HG03039 (cell line): ENCODE data around the gene ITPR1.

Source experiments
- ATAC-seq: cut with Tn5 transposase; IDR thresholded peaks from one replicate; pipeline ENCODE4 v1.9.1; 2021; ENCODE audit warnings: mild to moderate bottlenecking, moderate library complexity; ENCODE audit not compliant: unreplicated experiment

Gene ITPR1

DNA sequence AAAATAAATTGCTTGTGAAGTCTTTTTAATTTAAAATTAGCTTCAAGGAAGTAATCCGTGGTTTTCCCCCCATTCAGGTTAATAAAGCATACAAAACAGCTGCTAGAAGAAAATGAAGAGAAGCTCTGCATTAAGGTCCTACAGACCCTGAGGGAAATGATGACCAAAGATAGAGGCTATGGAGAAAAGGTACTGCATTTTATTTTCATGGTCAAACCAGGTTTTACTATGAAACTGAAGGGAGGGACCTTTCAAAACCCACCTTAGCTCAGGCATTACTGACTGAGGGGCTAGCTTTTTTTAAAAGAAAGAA is 218.5 kb downstream of the ITPR1 start:
- ATAC-seq = peak; percentile 14

DNA sequence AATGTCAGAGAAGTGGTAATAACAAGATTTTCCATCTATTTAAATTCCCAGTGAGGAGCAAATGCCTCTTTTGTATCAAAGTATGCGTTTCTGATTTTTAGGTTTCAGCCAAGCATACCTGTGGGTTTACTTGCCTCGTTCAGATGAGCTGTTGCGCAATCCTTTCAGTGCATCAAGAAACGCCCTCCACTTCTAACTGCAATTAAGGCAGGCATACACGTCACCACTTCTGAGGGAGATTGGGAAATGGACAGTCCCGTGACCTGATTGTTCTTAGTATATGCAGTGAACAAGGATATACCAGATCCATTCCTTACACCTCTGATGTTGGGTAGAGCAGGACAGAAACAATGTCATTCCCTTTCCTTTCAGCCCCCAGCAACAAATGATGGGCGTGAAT is 219.0 kb downstream of the ITPR1 start:
- no peak for ATAC-seq

DNA sequence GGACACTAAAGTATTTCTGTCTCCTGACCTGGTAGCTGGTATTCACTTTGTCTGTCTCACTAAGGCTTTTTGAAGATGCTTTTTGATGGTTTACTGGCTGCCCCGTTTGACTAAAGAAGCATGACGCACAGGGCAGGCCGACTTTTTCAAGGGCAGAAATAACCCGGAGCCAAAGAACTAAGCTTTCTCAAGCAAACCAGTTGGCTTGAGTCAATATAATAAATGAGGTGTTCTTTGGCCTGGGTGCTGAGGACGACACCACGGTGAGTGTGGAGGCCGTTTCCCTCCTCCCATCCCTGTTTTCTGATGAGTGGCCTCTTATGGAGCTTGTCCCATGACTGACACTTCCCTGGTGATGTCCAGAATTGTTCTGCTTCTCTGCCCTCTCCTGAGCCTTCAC is 220.9 kb downstream of the ITPR1 start:
- no peak for ATAC-seq

DNA sequence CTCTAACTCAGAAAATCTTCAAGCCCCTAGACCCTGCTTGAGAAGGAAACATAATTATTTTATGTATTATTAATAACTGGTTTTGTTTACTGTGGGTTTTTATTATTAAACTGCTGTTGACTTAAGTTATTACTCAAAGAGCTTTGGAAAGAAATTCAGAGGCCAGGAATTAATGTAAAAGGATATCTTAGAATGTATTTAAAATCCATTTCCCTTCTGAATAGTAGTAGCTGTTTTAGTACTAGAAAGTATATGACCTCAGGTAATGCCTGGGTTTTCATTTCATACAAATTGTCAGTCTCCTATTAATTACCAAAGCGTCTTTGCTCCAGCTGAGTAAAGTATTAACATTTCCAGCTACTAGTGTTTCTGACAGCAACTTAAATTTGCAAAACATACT is 223.1 kb downstream of the ITPR1 start:
- ATAC-seq = no peak

DNA sequence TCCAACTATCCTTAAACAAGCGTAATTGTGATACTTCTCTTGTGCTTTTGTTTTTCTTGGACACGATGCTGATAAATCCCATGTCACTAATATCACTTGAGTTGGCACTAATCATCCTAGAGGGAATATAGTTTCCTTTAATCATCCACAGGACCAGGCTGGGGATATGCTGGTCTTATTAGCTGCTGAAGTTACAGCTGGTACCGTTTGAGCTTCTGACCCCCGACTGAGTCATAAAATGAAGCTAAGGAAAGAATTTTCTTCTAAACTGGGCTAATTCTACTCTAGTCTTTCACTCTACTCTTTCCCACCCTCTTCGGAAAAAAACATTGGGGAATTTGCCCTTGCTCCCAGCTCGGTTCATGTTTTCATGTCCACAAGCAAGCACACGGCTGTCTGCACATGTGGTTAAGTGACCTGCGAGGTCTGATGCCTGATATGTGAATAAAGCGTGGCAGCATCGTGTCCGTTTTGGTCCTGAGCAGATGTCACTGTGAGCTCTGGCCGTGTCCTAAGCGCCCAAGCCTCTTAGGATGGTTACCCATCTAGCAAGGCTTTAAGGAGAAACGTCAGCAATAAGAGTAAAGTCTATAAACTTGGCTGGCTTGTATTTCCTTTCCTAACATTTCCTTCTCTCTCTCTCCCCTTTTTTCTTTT is 223.7 kb downstream of the ITPR1 start:
- ATAC-seq = no peak

DNA sequence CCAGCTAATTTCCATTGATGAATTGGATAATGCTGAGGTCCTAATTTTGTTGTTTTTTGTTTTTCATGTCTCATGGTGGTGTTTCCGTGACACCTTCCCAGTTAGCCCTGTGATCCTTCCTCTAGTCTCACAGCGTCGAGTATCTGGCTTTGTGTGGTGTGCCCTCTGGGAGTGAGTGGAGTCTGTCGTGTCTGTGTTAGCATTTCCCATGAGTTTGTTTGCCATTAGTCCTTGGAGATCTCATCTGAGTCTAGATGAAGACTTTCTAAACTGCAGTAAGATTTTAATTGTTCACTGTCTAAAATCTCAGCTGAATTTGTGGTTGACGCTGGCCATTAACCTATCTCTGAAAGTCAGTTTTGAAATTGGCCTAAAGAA is 224.2 kb downstream of the ITPR1 start:
- no peak for ATAC-seq

DNA sequence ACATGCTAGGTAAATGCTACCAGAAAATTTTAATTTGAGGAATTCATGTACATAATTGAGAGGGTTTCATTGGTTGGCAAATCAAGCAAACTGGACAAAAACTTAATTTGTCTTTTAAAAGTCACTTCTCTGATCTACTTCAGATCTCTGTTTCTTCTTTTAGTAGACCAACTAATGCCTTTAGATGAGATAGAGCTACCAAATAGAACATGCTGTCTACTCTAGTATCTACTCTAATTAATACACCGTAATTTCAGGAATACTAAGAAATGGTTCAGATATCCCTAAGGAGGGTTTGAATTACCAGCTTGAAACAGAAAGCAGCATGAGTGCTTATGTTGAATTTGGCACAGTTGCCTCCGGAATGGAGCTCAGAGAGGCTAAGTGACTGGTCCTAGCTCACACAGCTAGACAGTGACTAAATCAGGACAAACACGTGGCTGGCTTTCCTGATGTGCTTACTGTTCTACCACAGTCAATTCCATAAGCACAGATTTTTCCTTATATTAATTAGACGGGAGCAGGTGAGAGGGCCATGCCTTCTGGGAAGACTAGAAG is 225.1 kb downstream of the ITPR1 start:
- no peak for ATAC-seq

DNA sequence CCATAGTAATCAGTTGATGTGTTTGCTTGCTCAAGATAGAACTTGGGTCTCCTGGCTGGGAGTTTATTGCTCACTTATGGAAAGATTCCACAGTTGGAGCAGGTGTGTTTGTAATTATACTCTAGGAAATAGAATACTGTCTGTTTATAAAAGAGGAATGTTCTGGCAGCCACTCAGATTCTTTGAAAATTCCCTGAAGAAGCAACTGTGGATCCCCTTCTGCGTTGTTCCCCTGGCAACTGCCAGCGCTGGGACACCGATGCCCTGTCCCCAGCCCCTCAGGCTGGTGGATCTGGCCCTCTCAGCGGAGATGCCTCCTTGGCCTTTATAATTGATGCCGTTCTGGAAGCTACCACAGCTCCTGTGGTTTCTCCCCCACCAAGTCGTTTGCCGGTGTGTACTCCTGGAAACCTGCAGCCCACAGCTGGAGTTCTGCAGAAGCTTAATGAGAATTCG is 225.9 kb downstream of the ITPR1 start:
- no peak for ATAC-seq

- ATAC-seq = no peak
Observed at GRCh38 chr3:4720316-4721075, 227.3 kb downstream of the ITPR1 start.

- no peak for ATAC-seq
Observed at GRCh38 chr3:4721511-4721911, 228.4 kb downstream of the ITPR1 start.

GRCh38 chr3:4722103-4722502 is 229.0 kb downstream of the ITPR1 start:
- no peak for ATAC-seq

DNA sequence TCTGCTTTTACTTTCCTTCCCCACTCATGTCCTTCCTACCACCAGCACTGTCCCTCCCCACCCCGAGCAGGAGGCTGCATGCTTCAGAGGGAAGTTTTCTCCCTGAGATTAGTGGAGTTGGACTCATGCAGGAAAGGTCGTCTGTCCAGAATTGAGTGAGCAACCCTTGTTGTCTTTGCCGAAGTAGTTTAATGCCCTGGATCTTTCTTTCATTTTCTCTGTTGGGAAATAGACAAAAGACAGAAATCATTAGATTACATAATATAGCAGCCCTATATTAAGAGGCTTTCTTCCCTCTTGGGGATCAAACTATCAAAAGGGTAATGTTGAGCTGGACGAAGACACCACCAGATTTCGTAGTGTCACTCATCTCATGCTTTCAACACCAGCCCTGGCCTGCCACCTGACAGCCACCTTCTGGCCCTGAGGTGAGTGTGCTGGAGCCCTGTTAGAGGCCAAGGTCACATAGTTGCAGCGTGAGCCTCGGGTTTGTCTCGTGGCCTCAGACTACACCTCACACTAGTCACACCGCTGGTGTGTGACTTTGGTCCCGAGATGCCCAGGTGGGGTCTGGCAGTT is 231.0 kb downstream of the ITPR1 start:
- no peak for ATAC-seq

- no peak for ATAC-seq
Observed at GRCh38 chr3:4726549-4726948, 233.4 kb downstream of the ITPR1 start.

DNA sequence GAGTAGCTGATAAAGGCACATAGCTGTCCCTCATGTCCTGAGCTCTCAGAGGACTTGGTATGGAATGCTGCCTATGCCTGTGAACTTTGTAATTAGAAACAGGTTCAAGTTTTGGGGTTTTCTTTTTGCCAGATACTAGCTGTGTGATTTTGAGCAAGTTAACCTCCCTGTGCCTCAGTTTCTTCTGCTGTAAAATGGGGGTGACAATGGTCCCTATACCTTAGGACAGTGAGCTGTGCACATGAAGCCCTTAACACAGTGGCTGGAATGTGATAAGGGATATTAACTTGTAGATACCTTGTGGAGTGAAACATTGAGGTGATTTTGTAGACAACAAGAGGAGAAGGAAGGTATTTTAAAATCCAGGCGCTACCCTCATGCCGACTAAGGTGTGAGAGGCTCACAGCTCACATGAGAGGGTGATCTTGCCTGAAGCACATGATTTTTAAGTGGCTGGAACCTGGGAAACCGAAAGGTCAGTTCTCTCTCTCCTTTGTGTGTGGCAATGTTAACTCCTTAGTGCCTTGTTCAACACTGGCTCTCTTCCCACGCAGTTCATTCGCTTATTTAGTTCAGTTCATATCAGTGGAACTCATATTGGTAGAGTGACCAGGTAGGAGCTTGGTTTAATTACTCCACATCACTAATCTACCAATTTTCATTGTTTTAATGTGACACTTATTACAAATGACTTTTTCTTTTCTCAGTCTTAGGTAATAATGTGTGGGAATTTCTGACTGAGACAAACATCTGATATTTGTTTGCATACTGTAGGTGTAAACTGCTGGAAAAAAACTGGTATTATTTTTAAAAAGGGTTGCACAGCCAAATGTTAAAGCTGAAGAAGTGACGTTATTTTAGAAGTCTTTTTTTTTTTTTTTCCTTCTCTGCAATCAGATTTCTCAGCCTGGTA is 236.2 kb downstream of the ITPR1 start:
- ATAC-seq = no peak

DNA sequence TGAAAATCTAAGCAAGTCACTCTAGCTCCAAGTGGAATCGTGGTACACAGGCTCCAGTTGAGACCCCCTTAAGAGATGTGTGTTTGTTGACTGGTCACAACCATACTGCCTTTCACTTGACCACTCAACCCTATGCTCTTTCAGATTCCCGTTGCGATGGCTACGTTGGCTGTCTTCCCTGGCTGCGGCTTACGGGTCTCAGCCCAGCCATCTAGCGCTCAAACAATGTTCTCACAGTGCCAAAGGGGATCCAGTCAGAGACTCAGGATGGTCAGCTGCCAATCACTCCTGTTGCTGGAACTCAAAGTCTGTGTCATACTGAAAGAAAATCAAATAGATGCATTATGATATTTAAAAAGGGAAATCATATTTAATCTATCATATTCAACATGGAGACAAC is 237.6 kb downstream of the ITPR1 start:
- no peak for ATAC-seq

DNA sequence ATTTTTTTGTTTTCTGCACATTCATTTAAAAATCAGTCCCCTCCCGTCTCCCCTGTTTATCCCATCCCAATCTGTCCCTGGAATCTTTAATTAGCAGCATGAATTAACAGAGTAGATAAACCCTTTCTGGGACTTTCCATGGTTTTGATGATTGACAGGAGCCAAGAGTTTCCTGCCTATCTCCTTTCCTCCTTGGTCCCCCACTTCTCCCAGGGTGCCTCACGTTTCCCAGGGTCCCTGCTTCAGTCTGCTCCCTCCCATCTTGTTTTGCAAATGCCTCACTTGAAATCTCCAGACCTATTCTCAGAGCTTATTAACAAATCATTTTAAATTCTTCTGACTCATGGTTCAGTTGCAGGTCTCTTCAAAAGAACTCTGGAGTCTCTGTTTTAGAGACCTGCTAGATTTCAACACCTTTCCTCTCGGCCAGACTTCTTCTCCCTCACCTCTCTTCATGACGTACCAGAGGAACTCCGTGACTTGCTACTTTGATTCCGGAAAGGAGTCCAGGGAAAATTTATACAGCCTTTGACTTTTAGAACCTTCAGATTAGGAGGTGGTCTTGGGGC is 238.5 kb downstream of the ITPR1 start:
- no peak for ATAC-seq

DNA sequence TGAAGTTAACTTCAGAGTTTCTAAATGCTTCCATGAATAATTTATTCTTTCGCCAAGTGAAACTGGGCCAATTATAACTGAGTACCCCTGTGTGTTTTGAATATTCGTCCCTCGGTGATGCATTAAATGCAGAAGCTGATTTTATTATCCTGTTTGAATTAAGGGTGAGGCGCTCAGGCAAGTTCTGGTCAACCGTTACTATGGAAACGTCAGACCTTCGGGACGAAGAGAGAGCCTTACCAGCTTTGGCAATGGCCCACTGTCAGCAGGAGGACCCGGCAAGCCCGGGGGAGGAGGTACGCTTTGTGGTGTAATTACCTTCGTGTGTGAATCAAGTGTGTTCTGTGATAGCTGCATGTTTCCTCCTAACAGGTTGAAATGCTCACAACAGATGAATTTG is 239.8 kb downstream of the ITPR1 start:
- ATAC-seq = no peak

DNA sequence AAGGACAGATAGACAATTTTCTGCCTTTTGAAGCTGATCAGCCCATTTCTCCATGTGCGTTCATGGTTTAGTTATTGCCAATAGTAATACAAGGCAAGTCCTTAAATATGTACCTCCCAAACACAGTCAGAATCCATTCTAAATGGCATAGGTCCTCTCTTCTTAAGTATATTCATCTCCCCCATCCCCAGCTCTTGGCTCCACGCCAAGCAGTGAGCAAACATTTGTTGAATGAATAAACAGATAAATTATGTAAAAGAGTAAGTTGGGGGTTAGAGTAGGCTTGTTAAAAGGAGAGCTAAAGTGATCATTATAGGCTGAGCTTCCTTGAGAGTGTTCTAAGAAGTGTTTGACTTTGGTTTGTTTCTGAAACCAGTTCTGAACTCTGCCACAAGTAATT is 241.3 kb downstream of the ITPR1 start:
- ATAC-seq = no peak

DNA sequence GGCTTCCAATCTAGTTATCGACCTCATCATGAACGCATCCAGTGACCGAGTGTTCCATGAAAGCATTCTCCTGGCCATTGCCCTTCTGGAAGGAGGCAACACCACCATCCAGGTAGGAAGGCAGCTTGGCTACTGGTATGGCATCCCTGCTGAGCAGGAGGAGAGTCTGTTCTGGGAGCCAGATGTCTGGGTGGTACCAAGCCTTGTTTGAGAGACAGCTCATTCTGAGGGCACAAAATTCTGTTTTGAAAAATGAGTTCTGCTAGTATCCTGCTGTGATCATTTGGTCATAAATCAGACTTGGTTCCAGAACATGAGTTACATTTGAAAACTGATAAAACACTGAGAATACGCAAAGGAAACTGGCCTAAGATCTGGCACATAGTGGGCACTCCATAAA is 242.1 kb downstream of the ITPR1 start:
- no peak for ATAC-seq

DNA sequence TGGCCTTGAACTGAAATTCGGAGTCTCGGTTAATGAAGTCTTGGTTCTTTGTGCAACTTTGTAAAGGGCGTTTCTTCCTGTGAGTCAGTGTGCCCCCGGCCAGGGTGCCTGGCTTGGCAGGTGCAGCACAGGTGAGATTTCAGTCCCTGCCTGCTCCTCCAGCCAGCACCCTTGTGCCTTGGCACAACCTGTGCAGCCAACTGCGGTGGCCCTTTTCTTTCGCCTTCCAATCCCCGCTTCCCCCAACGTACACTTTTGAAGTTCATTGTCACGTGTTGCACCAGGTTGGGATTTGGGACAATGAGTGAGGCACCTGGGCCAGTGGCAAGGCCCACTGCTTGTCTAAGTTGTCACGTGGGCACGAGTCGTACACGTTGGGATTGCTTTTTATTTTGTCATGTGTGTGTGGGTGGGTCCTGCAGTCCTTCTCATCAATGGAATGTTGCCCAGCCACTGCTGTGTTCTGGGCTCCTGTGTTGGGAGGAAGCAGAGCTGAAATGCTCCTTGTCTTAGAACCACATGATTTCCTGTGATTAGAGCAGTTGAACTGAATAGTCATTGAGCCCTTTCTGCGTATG is 243.2 kb downstream of the ITPR1 start:
- ATAC-seq = no peak
